Sciatic nerve (tissue), 2 donors: Measurements from ENCODE around the gene SLC27A6. TPM values are rescaled to one million over a fixed set of nuclear protein-coding genes. Genes with fewer than 3 reads are reported as not detected.
"Not testable (repeated sequence)": the region's sequence is repeated elsewhere in the genome, so short reads cannot be mapped to it uniquely, and the experiment has no call there.

ENCODE experiments used
- ATAC-seq: fragments of 200-7000 bp; cut with Tn5 transposase; one replicate; pipeline ENCODE4 v1.9.1; 2020; ENCODE audit warnings: mild to moderate bottlenecking, moderate library complexity
- DNase-seq: peaks from one replicate; pipeline ENCODE4 v3.0.0-alpha.2; 2020; ENCODE audit warnings: low spot score
- intact Hi-C: fragments of 100-400 bp; cut with DNase I; formaldehyde crosslinking; loops from one replicate; pipeline ENCODE4 v1.14.2; 2022
- total RNA-seq: library from RNA; stranded (reverse); fragmentation: NEBNext Ultra II Directional; extraction: Animal tissue kit (Norgen Biotek cat#: 25700); gene quantifications from one replicate; pipeline ENCODE4 v1.2.1, GENCODE V29; 2021
- donor health status: DM: no; HTN: no; CAD: no.
- donor health status: DM: no; HTN: no; CAD: no.

The SLC27A6 gene
- 57.2 TPM for total RNA-seq

- ATAC-seq (peak; percentile 59), DNase-seq (no peak)
- intact Hi-C loops, result no loop called here
Measured at GRCh38 chr5:128965011-128965637, at the start of gene SLC27A6. Gene SLC27A6, plus strand, starts transcription at chr5:128965488. Its CDS starts 650 bp downstream, at chr5:128966138.

GRCh38 chr5:128919542-128919941 is 45.7 kb upstream of the SLC27A6 start:
- ATAC-seq (no peak), DNase-seq (no peak)
- intact Hi-C loops, result no loop called here

GRCh38 chr5:128920345-128921215 is 44.7 kb upstream of the SLC27A6 start:
- ATAC-seq (no peak), DNase-seq (no peak)
- intact Hi-C loops, result no loop called here

GRCh38 chr5:128924299-128924698 is 41.0 kb upstream of the SLC27A6 start:
- no peak for DNase-seq
- no peak for ATAC-seq
- intact Hi-C loops, result no loop called here

GRCh38 chr5:128925973-128926372 is 39.3 kb upstream of the SLC27A6 start:
- no peak for DNase-seq
- ATAC-seq, result no peak
- intact Hi-C loops, result no loop called here

GRCh38 chr5:128927644-128928043 is 37.6 kb upstream of the SLC27A6 start:
- ATAC-seq, result peak; percentile 57
- no peak for DNase-seq

GRCh38 chr5:128932232-128932631 is 33.1 kb upstream of the SLC27A6 start:
- intact Hi-C loops, result not testable (repeated sequence)

More at GRCh38 chr5:128927644-128928043, 37.6 kb upstream of the SLC27A6 start:
- intact Hi-C loops, result no loop called here

GRCh38 chr5:128943100-128943499 is 22.2 kb upstream of the SLC27A6 start:
- DNase-seq, ATAC-seq, intact Hi-C loops: not testable (repeated sequence)

More at GRCh38 chr5:128932232-128932631, 33.1 kb upstream of the SLC27A6 start:
- ATAC-seq, DNase-seq: not testable (repeated sequence)

- ATAC-seq (no peak), DNase-seq (no peak)
- intact Hi-C loops, result no loop called here
Measured at GRCh38 chr5:128949847-128950546, 15.3 kb upstream of the SLC27A6 start.

- intact Hi-C loops, ATAC-seq, DNase-seq: not testable (repeated sequence)
Measured at GRCh38 chr5:128951301-128951700, 14.0 kb upstream of the SLC27A6 start.

GRCh38 chr5:128956164-128956563 is 9.1 kb upstream of the SLC27A6 start:
- DNase-seq (no peak), ATAC-seq (no peak)
- intact Hi-C loops, result no loop called here

GRCh38 chr5:128962211-128962610 is 3.1 kb upstream of the SLC27A6 start:
- intact Hi-C loops, result no loop called here
- DNase-seq (no peak), ATAC-seq (no peak)

GRCh38 chr5:128965638-128966302 is 482 bp downstream of the SLC27A6 start:
- DNase-seq, result no peak
- ATAC-seq, result peak; percentile 28
- intact Hi-C loops, result no loop called here

- DNase-seq, result no peak
- intact Hi-C loops, result no loop called here
- ATAC-seq, result no peak
Measured at GRCh38 chr5:128966375-128966774, 1.1 kb downstream of the SLC27A6 start.

GRCh38 chr5:128966846-128967245 is 1.6 kb downstream of the SLC27A6 start:
- ATAC-seq, result no peak
- DNase-seq, result no peak
- intact Hi-C loops, result no loop called here

- intact Hi-C loops, result no loop called here
- DNase-seq, result no peak
- no peak for ATAC-seq
Measured at GRCh38 chr5:128973244-128973643, 8.0 kb downstream of the SLC27A6 start.

GRCh38 chr5:128974567-128974966 is 9.3 kb downstream of the SLC27A6 start:
- intact Hi-C loops, result no loop called here
- no peak for DNase-seq
- no peak for ATAC-seq

- intact Hi-C loops, result no loop called here
- DNase-seq (no peak), ATAC-seq (no peak)
Measured at GRCh38 chr5:128979761-128980160, 14.5 kb downstream of the SLC27A6 start.

- intact Hi-C loops, result no loop called here
- DNase-seq, result no peak
- no peak for ATAC-seq
Measured at GRCh38 chr5:128980917-128981316, 15.6 kb downstream of the SLC27A6 start.
